Kidney epithelial cell (primary cell): Measurements from ENCODE around the gene RXFP1. TPM values are rescaled to one million over a fixed set of nuclear protein-coding genes. Genes with fewer than 3 reads are reported as not detected.

Source experiments
- DNase-seq: peaks from one replicate; pipeline ENCODE4 v3.0.0-alpha.2; 2010; ENCODE audit warnings: low read depth
- H3K27me3 ChIP-seq: 2 replicates; pipeline ENCODE4 v1.6.0; 2011; ENCODE audit warnings: low read length; ENCODE audit not compliant: control insufficient read depth, insufficient read depth
- H3K36me3 ChIP-seq: 2 replicates; pipeline ENCODE4 v1.5.1; 2011; ENCODE audit warnings: low read length; ENCODE audit not compliant: control insufficient read depth, insufficient read depth
- H3K4me3 ChIP-seq: 2 replicates; pipeline ENCODE4 v1.5.1; 2011; ENCODE audit warnings: low read depth, mild to moderate bottlenecking, control low read depth, low read length
- CTCF ChIP-seq: IDR thresholded peaks from 2 replicates; pipeline ENCODE4 v1.5.1; 2011; ENCODE audit warnings: mild to moderate bottlenecking, moderate library complexity, low read length, control low read depth, inconsistent platforms; ENCODE audit not compliant: insufficient read depth, poor library complexity, severe bottlenecking
- total RNA-seq: library from RNA; depleted of rRNA; stranded (reverse); fragments of >200 nt; gene quantifications from 2 replicates; pipeline ENCODE4 v1.2.3, GENCODE V29; 2015

RXFP1 gene
- total RNA-seq, 1 donor from 2014 or later: not detected

- H3K27me3 ChIP-seq: no peaks in the 10 kb centered on the region
- no peak for TF ChIP-seq CTCF
- DNase-seq: no peak
- H3K4me3 ChIP-seq: no peak overlapping the region
- no peaks in the 10 kb centered on the region for H3K36me3 ChIP-seq
Observed at GRCh38 chr4:158529505-158529904, 7.8 kb downstream of the RXFP1 start.

GRCh38 chr4:158530381-158530780, 8.7 kb downstream of the RXFP1 start:
- no peak for TF ChIP-seq CTCF
- Histone ChIP-seq H3K36me3 (no peaks in the 10 kb centered on the region), H3K4me3 (no peak overlapping the region), H3K27me3 (no peaks in the 10 kb centered on the region)
- no peak for DNase-seq

GRCh38 chr4:158530898-158531297, 9.2 kb downstream of the RXFP1 start:
- TF ChIP-seq CTCF: no peak
- no peak for DNase-seq
- Histone ChIP-seq H3K4me3 (no peak overlapping the region), H3K36me3 (no peaks in the 10 kb centered on the region), H3K27me3 (no peaks in the 10 kb centered on the region)

GRCh38 chr4:158532556-158533231, 11.0 kb downstream of the RXFP1 start:
- no peaks in the 10 kb centered on the region for H3K36me3 ChIP-seq
- no peak overlapping the region for H3K4me3 ChIP-seq
- no peak for DNase-seq
- no peak for TF ChIP-seq CTCF
- H3K27me3 ChIP-seq: no peaks in the 10 kb centered on the region

DNA sequence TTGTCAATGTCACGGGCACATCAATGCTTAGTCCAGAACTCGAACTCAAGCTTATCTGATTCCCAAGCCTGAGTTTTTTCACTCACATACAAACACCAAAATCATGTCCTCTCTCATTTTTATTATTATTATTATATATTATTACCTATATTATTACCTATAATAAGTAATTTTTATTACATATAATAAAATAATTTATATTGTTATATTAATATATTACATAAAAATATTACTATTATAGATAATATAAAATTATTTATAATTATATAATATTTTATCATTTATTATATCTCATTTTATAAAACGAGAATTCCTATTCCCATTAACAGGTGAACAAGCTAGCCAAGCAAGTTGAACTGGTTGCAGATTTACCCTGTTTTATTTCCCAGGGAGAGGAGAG, 13.0 kb downstream of the RXFP1 start:
- Histone ChIP-seq H3K27me3 (no peaks in the 10 kb centered on the region), H3K36me3 (no peaks in the 10 kb centered on the region), H3K4me3 (no peak overlapping the region)
- no peak for DNase-seq
- no peak for TF ChIP-seq CTCF

- peak; percentile 56 for DNase-seq
- Histone ChIP-seq H3K4me3 (no peak overlapping the region), H3K27me3 (no peaks in the 10 kb centered on the region), H3K36me3 (no peaks in the 10 kb centered on the region)
- TF ChIP-seq CTCF: no peak
Observed at GRCh38 chr4:158535130-158535614, 13.5 kb downstream of the RXFP1 start.
